K562 (cell line): ENCODE data around the gene UBE2E3. TPM values are rescaled to one million over a fixed set of nuclear protein-coding genes. Genes with fewer than 3 reads are reported as not detected.
A peak's percentile ranks its signal among the peaks of the same experiment; 100 is the strongest.

Source experiments
- ATAC-seq: fragments of 200-7000 bp; cut with Tn5 transposase; 3 replicates; pipeline ENCODE4 v1.9.1; 2020; ENCODE audit warnings: moderate library complexity
- BruUV-seq: library from RNA; stranded (reverse); fragments of 400-500 nt; replicated peaks from 2 replicates; lab custom pipeline; 2021; lab: Mats Ljungman, UMichigan
- CTCF ChIA-PET: fragments of 300-600 bp; formaldehyde crosslinking; extraction: SDS; loops from one replicate; lab custom pipeline; 2021; ENCODE audit warnings: low intra/inter-chr PET ratio; lab: Yijun Ruan, JAX
- POLR2A ChIA-PET: fragments of 300-600, 350-650 bp; sonication (Branson Sonifier 250); formaldehyde crosslinking; extraction: SDS; loops from one replicate; lab custom pipeline; 2021; ENCODE audit warnings: antibody characterized with exemption, inconsistent platforms; lab: Yijun Ruan, JAX
- DNase-seq, 4 experiments: peaks; one replicate each; pipeline versions ENCODE4 v3.0.0 to v3.0.0-alpha.2; 2011 to 2018; ENCODE audit warnings: low spot score in 3 of 4, mixed read lengths in 3 of 4; ENCODE audit errors: extremely low read depth in 1 of 4
- FAIRE-seq: peaks from 2 replicates; lab custom pipeline; 2011; peaks lifted over from hg19 to GRCh38; lab: Jason Lieb, UNC
- H2AFZ ChIP-seq: 2 replicates; pipeline ENCODE4 v1.6.0; 2011; ENCODE audit warnings: low read depth, low read length, control low read depth, inconsistent platforms
- H3K27ac ChIP-seq: fragments of 200-600 bp; 3 replicates; pipeline ENCODE4 v1.8.0; 2011; ENCODE audit warnings: low read depth, mild to moderate bottlenecking, control low read depth, inconsistent platforms, low read length, moderate library complexity, mixed read lengths; ENCODE audit errors: extremely low read depth
- H3K27me3 ChIP-seq, 2 experiments: fragments of 300-600 bp in 1 of 2; 2 replicates in 1 of 2; 3 replicates in 1 of 2; pipeline versions ENCODE4 v1.6.0 to v1.8.0; 2011; ENCODE audit warnings: inconsistent platforms in 2 of 2, low read length in 2 of 2, mild to moderate bottlenecking in 1 of 2, mixed read lengths in 1 of 2, moderate library complexity in 1 of 2; ENCODE audit not compliant: control insufficient read depth in 2 of 2, insufficient read depth in 2 of 2
- H3K36me3 ChIP-seq: fragments of 300-600 bp; 3 replicates; pipeline ENCODE4 v1.8.0; 2011; ENCODE audit warnings: mild to moderate bottlenecking, low read length, inconsistent platforms; ENCODE audit not compliant: control insufficient read depth, insufficient read depth
- H3K4me1 ChIP-seq, 2 experiments: fragments of 200-600 bp in 1 of 2; replicated peaks in 1 of 2; 2 replicates in 1 of 2; 3 replicates in 1 of 2; pipeline versions ENCODE4 v1.5.1 to v1.8.0; 2011; ENCODE audit warnings: inconsistent platforms in 2 of 2, low read length in 2 of 2, mild to moderate bottlenecking in 1 of 2, mixed read lengths in 1 of 2, moderate library complexity in 1 of 2; ENCODE audit not compliant: control insufficient read depth in 2 of 2, insufficient read depth in 2 of 2
- H3K4me2 ChIP-seq: 2 replicates; pipeline ENCODE4 v1.6.1; 2011; ENCODE audit warnings: low read length, control low read depth, inconsistent platforms, mixed read lengths; ENCODE audit not compliant: insufficient read depth
- H3K4me3 ChIP-seq: fragments of 200-600 bp; sonication (generic), shearing (Covaris generic); 2 replicates; pipeline ENCODE4 v1.5.1; 2016; ENCODE audit warnings: control low read depth, inconsistent platforms
- H3K79me2 ChIP-seq: fragments of 200-600 bp; 3 replicates; pipeline ENCODE4 v1.8.0; 2011; ENCODE audit warnings: low read length, inconsistent platforms; ENCODE audit not compliant: control insufficient read depth, insufficient read depth
- H3K9ac ChIP-seq, 2 experiments: 2 replicates each; pipeline versions ENCODE4 v1.6.0 to v1.6.1; 2011; ENCODE audit warnings: low read depth in 2 of 2, low read length in 2 of 2, control low read depth in 1 of 2, inconsistent platforms in 1 of 2, mild to moderate bottlenecking in 1 of 2, mixed read lengths in 1 of 2; ENCODE audit not compliant: insufficient read depth in 1 of 2
- H3K9me1 ChIP-seq: one replicate; pipeline ENCODE4 v1.6.0; 2011; ENCODE audit warnings: inconsistent platforms, mild to moderate bottlenecking, low read length, moderate library complexity; ENCODE audit not compliant: control insufficient read depth, insufficient read depth
- H3K9me3 ChIP-seq: replicated peaks from 2 replicates; pipeline ENCODE4 v1.5.1; 2011; ENCODE audit warnings: low read depth, low read length, inconsistent platforms; ENCODE audit not compliant: control insufficient read depth, insufficient read depth
- H4K20me1 ChIP-seq: replicated peaks from 2 replicates; pipeline ENCODE4 v1.6.1; 2011; ENCODE audit warnings: low read length, inconsistent platforms, mixed read lengths; ENCODE audit not compliant: control insufficient read depth, insufficient read depth
- ARNT ChIP-seq, 2 experiments: fragments of 450-650 bp; IDR thresholded peaks; 2 replicates each; pipeline ENCODE4 v1.6.1; 2016; ENCODE audit warnings: mild to moderate bottlenecking in 1 of 2
- ATF3 ChIP-seq, 2 experiments: fragments of 450-650 bp in 1 of 2; sonication (generic) in 1 of 2; formaldehyde crosslinking in 1 of 2; IDR thresholded peaks in 1 of 2; conservative IDR thresholded peaks in 1 of 2; 2 replicates each; pipeline versions ENCODE4 v1.6.1 to v1.8.1; 2016 to 2023; ENCODE audit warnings: mild to moderate bottlenecking in 2 of 2, moderate library complexity in 2 of 2, inconsistent platforms in 1 of 2, missing genetic modification reagents in 1 of 2
- BRD4 ChIP-seq: fragments of 200-600 bp; sonication (generic); IDR thresholded peaks from 2 replicates; pipeline ENCODE4 v1.6.1; 2017; ENCODE audit warnings: inconsistent platforms
- CBFA2T3 ChIP-seq: fragments of 450-650 bp; IDR thresholded peaks from 2 replicates; pipeline ENCODE4 v1.6.1; 2017
- DLX4 ChIP-seq: fragments of 250-450 bp; sonication (Bioruptor Pico); IDR thresholded peaks from 2 replicates; pipeline ENCODE4 v1.6.1; 2021; ENCODE audit warnings: mild to moderate bottlenecking
- ETV6 ChIP-seq, 3 experiments: fragments of 150-350 bp in 1 of 3; sonication (generic) in 1 of 3; formaldehyde crosslinking in 1 of 3; IDR thresholded peaks; 2 replicates each; pipeline versions ENCODE4 v1.6.1 to v1.8.0; 2014 to 2022; ENCODE audit warnings: borderline replicate concordance in 2 of 3, low read depth in 2 of 3, antibody characterized with exemption in 1 of 3, low read length in 1 of 3, mild to moderate bottlenecking in 1 of 3, missing genetic modification reagents in 1 of 3
- FOSL1 ChIP-seq: fragments of 200-800 bp; sonication (Bioruptor generic); conservative IDR thresholded peaks from 2 replicates; pipeline ENCODE4 v1.6.1; 2016; ENCODE audit warnings: missing genetic modification characterization, missing compliant biosample characterization
- HMG20A ChIP-seq: fragments of 450-650 bp; formaldehyde crosslinking; conservative IDR thresholded peaks from 2 replicates; pipeline ENCODE4 v1.4.0; 2020; ENCODE audit warnings: mild to moderate bottlenecking, mixed read lengths
- NFE2 ChIP-seq: IDR thresholded peaks from 2 replicates; pipeline ENCODE4 v1.6.1; 2014; ENCODE audit warnings: antibody characterized with exemption, low read depth
- RCOR1 ChIP-seq, 2 experiments: IDR thresholded peaks; 2 replicates each; pipeline ENCODE4 v1.6.1; 2012; ENCODE audit warnings: low read depth in 2 of 2, low read length in 2 of 2, borderline replicate concordance in 1 of 2, improper control_type of control experiment in 1 of 2
- SIX5 ChIP-seq, 2 experiments: IDR thresholded peaks; 2 replicates each; pipeline ENCODE4 v1.6.1; 2011; ENCODE audit warnings: low read length in 2 of 2, borderline replicate concordance in 1 of 2, low read depth in 1 of 2, mild to moderate bottlenecking in 1 of 2, moderate library complexity in 1 of 2; ENCODE audit not compliant: insufficient read depth in 1 of 2
- TCF7 ChIP-seq: sonication (generic); IDR thresholded peaks from 2 replicates; pipeline ENCODE4 v1.6.1; 2016; ENCODE audit warnings: antibody characterized with exemption, borderline replicate concordance
- TGIF2 ChIP-seq: sonication (generic); formaldehyde crosslinking; IDR thresholded peaks from 2 replicates; pipeline ENCODE4 v1.8.1; 2022; ENCODE audit warnings: mild to moderate bottlenecking, missing genetic modification reagents, moderate library complexity
- XRCC3 ChIP-seq: fragments of 450-650 bp; IDR thresholded peaks from 2 replicates; pipeline ENCODE4 v1.6.1; 2017; ENCODE audit warnings: mild to moderate bottlenecking, moderate library complexity
- YBX1 ChIP-seq: fragments of 450-650 bp; IDR thresholded peaks from 2 replicates; pipeline ENCODE4 v1.7.1; 2016; ENCODE audit warnings: mild to moderate bottlenecking
- ZC3H11A ChIP-seq: IDR thresholded peaks from 2 replicates; pipeline ENCODE4 v1.6.1; 2012; ENCODE audit warnings: low read depth, low read length, improper control_type of control experiment
- ZFP30 ChIP-seq: fragments of 250-450 bp; sonication (Bioruptor Pico); IDR thresholded peaks from 2 replicates; pipeline ENCODE4 v1.8.0; 2022; ENCODE audit warnings: moderate library complexity, mild to moderate bottlenecking, inconsistent platforms, borderline replicate concordance
- ZFX ChIP-seq: sonication (generic); formaldehyde crosslinking; IDR thresholded peaks from 2 replicates; pipeline ENCODE4 v1.8.0; 2022; ENCODE audit warnings: mild to moderate bottlenecking, missing genetic modification reagents, moderate library complexity
- ZNF197 ChIP-seq: fragments of 200-800 bp; sonication (Bioruptor generic); IDR thresholded peaks from 2 replicates; pipeline ENCODE4 v1.6.1; 2016; ENCODE audit warnings: low read depth, missing genetic modification characterization, missing compliant biosample characterization
- ZNF695 ChIP-seq: fragments of 450-650 bp; formaldehyde crosslinking; IDR thresholded peaks from 2 replicates; pipeline ENCODE4 v1.4.0; 2020; ENCODE audit warnings: mild to moderate bottlenecking, moderate library complexity
- ZNF75A ChIP-seq: fragments of 450-650 bp; formaldehyde crosslinking; IDR thresholded peaks from 2 replicates; pipeline ENCODE4 v1.4.0; 2020; ENCODE audit warnings: mild to moderate bottlenecking
- WGBS: fragments of 100-300 bp; shearing (Covaris generic); methylation state at CpG from one replicate; pipeline ENCODE4 v1.1.6; 2016; ENCODE audit warnings: low coverage, mixed read lengths; ENCODE audit not compliant: insufficient coverage; ENCODE audit errors: missing lambda C conversion rate; 5-methylcytosine and 5-hydroxymethylcytosine counted together
- in situ Hi-C: fragments of 300-500 bp; cut with MboI; formaldehyde crosslinking; loops from 4 replicates; pipeline ENCODE4 v1.15.0; 2018; ENCODE audit warnings: inconsistent platforms, mixed read lengths
- intact Hi-C: fragments of 100-400 bp; cut with micrococcal nuclease; formaldehyde crosslinking; loops from 2 replicates; pipeline ENCODE4 v1.14.2; 2022
- polyA plus RNA-seq, 8 experiments: library from polyadenylated mRNA; depleted of rRNA in 4 of 8; stranded (reverse) in 5 of 8; unstranded in 3 of 8; fragments of >200 nt; fragmentation: Nextera tagmentation in 2 of 8; fragmentation: Illumina TruSeq in 1 of 8; extraction: Ambion mirVana in 2 of 8; extraction: Trizol in 1 of 8; gene quantifications; 2 replicates each; pipeline versions ENCODE4 v1.2.1 to v1.2.3, GENCODE V29; 2011 to 2014; ENCODE audit warnings: inconsistent platforms in 1 of 8, missing spikeins in 1 of 8
- total RNA-seq, 7 experiments: library from RNA; depleted of rRNA in 6 of 7; stranded (reverse); fragments of >200 nt in 6 of 7; fragmentation: Illumina TruSeq in 2 of 7; extraction: Trizol in 2 of 7; gene quantifications; 2 replicates each; pipeline versions ENCODE4 v1.2.1 to v1.2.3, GENCODE V29; 2011 to 2021; ENCODE audit warnings: low replicate concordance in 1 of 7

UBE2E3 gene
- total and polyA plus RNA-seq, 9 of the 15 experiments (the other 6 are each of a cell fraction or from before 2014, with no cell fraction given) = 58.2 to 173 (median 78.0) TPM

- peak; percentile 19; the same call in 1 of the 2 replicates for TF ChIP-seq ATF3 (IDR thresholded peaks at IDR 0.05)
- no peak for TF ChIP-seq ATF3 (CRISPR knock-in tag; conservative IDR thresholded peaks at IDR 0.05)
- peak; percentile 30; the same call in 1 of the 2 replicates for TF ChIP-seq ZFX
- TF ChIP-seq FOSL1 (tag) = peak; percentile 75
Observed at GRCh38 chr2:181106789-181107627, 126.6 kb downstream of the UBE2E3 start (continued).

- intact Hi-C loops (loop anchor here (10.0 kb wide), 1 partner anchor 357 kb away; no protein-coding TSS in a partner anchor), in situ Hi-C loops (no loop called here)
- H3K36me3 ChIP-seq = no peaks in the 10 kb centered on the region
- no peak overlapping the region for H3K27ac ChIP-seq
- FAIRE-seq = no peak
- no peaks in the 10 kb centered on the region for H3K79me2 ChIP-seq
- H3K9ac ChIP-seq = no peak overlapping the region
- H3K4me3 ChIP-seq = no peak overlapping the region
- H3K9me3 ChIP-seq = no peaks in the 10 kb centered on the region
- H2AFZ ChIP-seq = no peak overlapping the region
- no peak for TF ChIP-seq ZFP30 (CRISPR knock-in tag)
- TF ChIP-seq HMG20A = no peak
- no peak for TF ChIP-seq YBX1
- TF ChIP-seq BRD4 = no peak
- TF ChIP-seq TGIF2 (CRISPR knock-in tag) = no peak
- TF ChIP-seq NFE2 = no peak
- TF ChIP-seq CBFA2T3 = no peak
- TF ChIP-seq XRCC3 = no peak
- TF ChIP-seq ZNF695 (CRISPR knock-in tag) = no peak
- no peak for TF ChIP-seq ZNF197 (CRISPR knock-in tag)
- TF ChIP-seq TCF7 = no peak
- no peak for TF ChIP-seq ZC3H11A
- TF ChIP-seq ZNF75A (CRISPR knock-in tag) = no peak
- no peak for TF ChIP-seq DLX4 (CRISPR knock-in tag)
- TF ChIP-seq ARNT (IDR thresholded peaks at IDR 0.05) = no peak
- TF ChIP-seq ETV6 (IDR thresholded peaks at IDR 0.05; ENCODE audit: borderline replicate concordance in 1 of 2, low read depth in 2 of 2, low read length in 1 of 2) = no peak
- no peak for TF ChIP-seq ETV6 (CRISPR knock-in tag; IDR thresholded peaks at IDR 0.05; ENCODE audit: borderline replicate concordance)
- TF ChIP-seq SIX5 (IDR thresholded peaks at IDR 0.05; ENCODE audit: borderline replicate concordance in 1 of 2, insufficient read depth in 1 of 2, low read depth in 1 of 2, low read length in 2 of 2) = no peak
- no peak for TF ChIP-seq RCOR1 (IDR thresholded peaks at IDR 0.05; ENCODE audit: borderline replicate concordance in 1 of 2, low read depth in 2 of 2, low read length in 2 of 2)
- ATAC-seq = no peak
- H3K27me3 ChIP-seq = no peaks in the 10 kb centered on the region
- no TSS peak for BruUV-seq
- ChIA-PET CTCF (no interaction called here), POLR2A (no interaction called here)
- H4K20me1 ChIP-seq = no peaks in the 10 kb centered on the region
- no peak for DNase-seq
- 0% methylated on average over 1 of the region's 1 CpG for WGBS
- no peaks in the 10 kb centered on the region for H3K4me1 ChIP-seq
- H3K4me2 ChIP-seq = no peak overlapping the region
- H3K9me1 ChIP-seq = no peaks in the 10 kb centered on the region
Observed at GRCh38 chr2:181107628-181107945, 127.2 kb downstream of the UBE2E3 start.
